ENCODE results near the gene GBP1. TPM values are rescaled to one million over a fixed set of nuclear protein-coding genes. Genes with fewer than 3 reads are reported as not detected.

GBP1 gene
- total RNA-seq, 2 donors from 2014 or later: not detected

- peak; percentile 55 for DNase-seq
- Histone ChIP-seq H3K27ac (ENCODE audit: low read depth, low read length) (no peak overlapping the region), H3K4me3 (ENCODE audit: low read length) (no peak overlapping the region), H3K9me3 (ENCODE audit: control insufficient read depth, low read length) (no peaks in the 10 kb centered on the region), H3K9ac (ENCODE audit: extremely low read depth, low read length, poor library complexity, severe bottlenecking) (no peak overlapping the region), H3K4me1 (ENCODE audit: control insufficient read depth, insufficient read depth, low read length) (no peaks in the 10 kb centered on the region), H3K36me3 (ENCODE audit: control insufficient read depth, insufficient read depth, low read length) (no peaks in the 10 kb centered on the region), H3K27me3 (ENCODE audit: control insufficient read depth, insufficient read depth, low read length, poor library complexity, severe bottlenecking) (no peaks in the 10 kb centered on the region)
- no peak for TF ChIP-seq CTCF (conservative IDR thresholded peaks at IDR 0.05)
- WGBS, 2 experiments (ENCODE audit: insufficient coverage in 1 of 2, insufficient read length in 1 of 2): 95% methylated on average over 4 to 17 of the region's 17 CpGs
- Mint-ChIP-seq H3K27ac (no peak overlapping the region), H3K27me3 (ENCODE audit: insufficient read depth) (no peaks in the 10 kb centered on the region), H3K36me3 (ENCODE audit: low read depth) (no peaks in the 10 kb centered on the region), H3K4me1 (no peaks in the 10 kb centered on the region), H3K4me3 (no peak overlapping the region), H3K9me3 (peaks cover 1% of the 10 kb centered on the region)
These were observed 39.7 kb upstream of the GBP1 start for GRCh38 chr1:89104687-89105086.

DNA sequence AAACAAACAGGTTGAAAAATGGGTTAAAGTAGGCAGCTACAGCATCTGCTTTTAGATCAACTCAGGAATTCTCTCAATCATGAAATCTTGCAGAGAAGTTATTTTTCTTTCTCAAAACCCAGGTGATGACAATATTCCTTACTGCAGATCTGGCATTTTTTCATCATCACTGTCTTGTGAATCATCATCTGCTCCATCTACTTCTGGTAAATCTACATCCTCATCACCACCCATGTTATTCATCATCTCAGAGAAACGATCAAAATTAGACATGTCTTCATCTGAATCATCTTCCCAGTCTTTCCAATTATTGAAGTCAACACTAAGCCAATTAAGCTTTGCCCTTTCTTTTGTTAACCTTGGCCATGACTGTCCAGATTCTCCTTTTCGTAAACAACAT is 39.1 kb upstream of the GBP1 start:
- Mint-ChIP-seq H3K4me3 (no peak overlapping the region), H3K4me1 (no peaks in the 10 kb centered on the region), H3K9me3 (peaks cover 1% of the 10 kb centered on the region), H3K27me3 (ENCODE audit: insufficient read depth) (no peaks in the 10 kb centered on the region), H3K36me3 (ENCODE audit: low read depth) (no peaks in the 10 kb centered on the region), H3K27ac (no peak overlapping the region)
- no peaks in the 10 kb centered on the region for H3K36me3 ChIP-seq (ENCODE audit: control insufficient read depth, insufficient read depth, low read length)
- DNase-seq: no peak
- no peaks in the 10 kb centered on the region for H3K27me3 ChIP-seq (ENCODE audit: control insufficient read depth, insufficient read depth, low read length, poor library complexity, severe bottlenecking)
- H3K27ac ChIP-seq (ENCODE audit: low read depth, low read length): no peak overlapping the region
- 87 to 95% methylated on average over 2 of the region's 2 CpGs for WGBS, 2 experiments (ENCODE audit: insufficient coverage in 1 of 2, insufficient read length in 1 of 2)
- H3K9me3 ChIP-seq (ENCODE audit: control insufficient read depth, low read length): no peaks in the 10 kb centered on the region
- H3K4me1 ChIP-seq (ENCODE audit: control insufficient read depth, insufficient read depth, low read length): no peaks in the 10 kb centered on the region
- no peak for TF ChIP-seq CTCF (conservative IDR thresholded peaks at IDR 0.05)
- no peak overlapping the region for H3K4me3 ChIP-seq (ENCODE audit: low read length)
- H3K9ac ChIP-seq (ENCODE audit: extremely low read depth, low read length, poor library complexity, severe bottlenecking): no peak overlapping the region

- DNase-seq: no peak
- Histone ChIP-seq H3K36me3 (ENCODE audit: control insufficient read depth, insufficient read depth, low read length) (no peaks in the 10 kb centered on the region), H3K4me1 (ENCODE audit: control insufficient read depth, insufficient read depth, low read length) (no peaks in the 10 kb centered on the region), H3K9me3 (ENCODE audit: control insufficient read depth, low read length) (no peaks in the 10 kb centered on the region), H3K27ac (ENCODE audit: low read depth, low read length) (no peak overlapping the region), H3K4me3 (ENCODE audit: low read length) (no peak overlapping the region), H3K9ac (ENCODE audit: extremely low read depth, low read length, poor library complexity, severe bottlenecking) (no peak overlapping the region), H3K27me3 (ENCODE audit: control insufficient read depth, insufficient read depth, low read length, poor library complexity, severe bottlenecking) (no peaks in the 10 kb centered on the region)
- Mint-ChIP-seq H3K4me3 (no peak overlapping the region), H3K4me1 (no peaks in the 10 kb centered on the region), H3K36me3 (ENCODE audit: low read depth) (no peaks in the 10 kb centered on the region), H3K27ac (no peak overlapping the region), H3K9me3 (peaks cover 7% of the 10 kb centered on the region), H3K27me3 (ENCODE audit: insufficient read depth) (no peaks in the 10 kb centered on the region)
- no peak for TF ChIP-seq CTCF (conservative IDR thresholded peaks at IDR 0.05)
These were observed 37.0 kb upstream of the GBP1 start for GRCh38 chr1:89102021-89102420.

Data from endodermal cell (in vitro differentiated cells).